Fibroblast of the aortic adventitia (primary cell): ENCODE results near the gene SUSD5. TPM values are rescaled to one million over a fixed set of nuclear protein-coding genes. Genes with fewer than 3 reads are reported as not detected.
"Not testable (repeated sequence)": the region's sequence is repeated elsewhere in the genome, so short reads cannot be mapped to it uniquely, and the experiment has no call there.

ENCODE experiments used
- DNase-seq: peaks from one replicate; pipeline ENCODE4 v3.0.0-alpha.2; 2010; ENCODE audit warnings: low read depth
- H3K4me3 ChIP-seq: 2 replicates; pipeline ENCODE4 v1.5.1; 2011; ENCODE audit warnings: low read depth, mild to moderate bottlenecking, control low read depth, low read length, moderate library complexity
- CTCF ChIP-seq: IDR thresholded peaks from 2 replicates; pipeline ENCODE4 v1.5.1; 2011; ENCODE audit warnings: mild to moderate bottlenecking, low read length, control low read depth, inconsistent platforms; ENCODE audit not compliant: insufficient read depth
- total RNA-seq: library from RNA; depleted of rRNA; stranded (reverse); fragments of >200 nt; gene quantifications from 2 replicates; pipeline ENCODE4 v1.2.3, GENCODE V29; 2012; ENCODE audit warnings: low replicate concordance

Gene SUSD5
- total RNA-seq, 1 donor = 2.9 TPM

GRCh38 chr3:33173103-33173502, 45.5 kb downstream of the SUSD5 start:
- no peak overlapping the region for H3K4me3 ChIP-seq
- DNase-seq = no peak
- no peak for TF ChIP-seq CTCF

- DNase-seq = no peak
- H3K4me3 ChIP-seq = no peak overlapping the region
- no peak for TF ChIP-seq CTCF
Observed at GRCh38 chr3:33171580-33171979, 47.0 kb downstream of the SUSD5 start.

GRCh38 chr3:33170531-33170930, 48.1 kb downstream of the SUSD5 start:
- no peak for DNase-seq
- no peak overlapping the region for H3K4me3 ChIP-seq
- TF ChIP-seq CTCF = no peak

GRCh38 chr3:33167716-33168336, 50.8 kb downstream of the SUSD5 start:
- TF ChIP-seq CTCF = no peak
- no peak overlapping the region for H3K4me3 ChIP-seq
- no peak for DNase-seq

- no peak for DNase-seq
- no peak overlapping the region for H3K4me3 ChIP-seq
- TF ChIP-seq CTCF = no peak
Observed at GRCh38 chr3:33167284-33167683, 51.3 kb downstream of the SUSD5 start.

- no peak overlapping the region for H3K4me3 ChIP-seq
- no peak for DNase-seq
- TF ChIP-seq CTCF = no peak
Observed at GRCh38 chr3:33166095-33166494, 52.5 kb downstream of the SUSD5 start.

- no peak for DNase-seq
- TF ChIP-seq CTCF = no peak
- H3K4me3 ChIP-seq = no peak overlapping the region
Observed at GRCh38 chr3:33165372-33165771, 53.2 kb downstream of the SUSD5 start.

- H3K4me3 ChIP-seq, DNase-seq: not testable (repeated sequence)
Observed at GRCh38 chr3:33162621-33163020, 56.0 kb downstream of the SUSD5 start.
